Astrocyte (in vitro differentiated cells and primary cell): ENCODE measurements around the gene ULBP1. TPM values are rescaled to one million over a fixed set of nuclear protein-coding genes. Genes with fewer than 3 reads are reported as not detected.
"Not testable (repeated sequence)": the region's sequence is repeated elsewhere in the genome, so short reads cannot be mapped to it uniquely, and the experiment has no call there.

Source experiments
- DNase-seq: peaks from one replicate; pipeline ENCODE4 v3.0.0-alpha.2; 2010; ENCODE audit warnings: low read depth
- FAIRE-seq: peaks from 2 replicates; lab custom pipeline; 2011; peaks lifted over from hg19 to GRCh38; lab: Jason Lieb, UNC
- H2AFZ ChIP-seq: 2 replicates; pipeline ENCODE4 v1.6.0; 2012; ENCODE audit warnings: low read depth, low read length, inconsistent platforms
- H3K27ac ChIP-seq: 2 replicates; pipeline ENCODE4 v1.5.1; 2011; ENCODE audit warnings: low read depth, low read length, inconsistent platforms
- H3K27me3 ChIP-seq: 2 replicates; pipeline ENCODE4 v1.6.0; 2011; ENCODE audit warnings: low read length, inconsistent platforms; ENCODE audit not compliant: insufficient read depth
- H3K36me3 ChIP-seq: 2 replicates; pipeline ENCODE4 v1.5.1; 2011; ENCODE audit warnings: low read length, inconsistent platforms; ENCODE audit not compliant: insufficient read depth
- H3K4me1 ChIP-seq: 2 replicates; pipeline ENCODE4 v1.5.1; 2011; ENCODE audit warnings: low read length, inconsistent platforms; ENCODE audit not compliant: insufficient read depth
- H3K4me2 ChIP-seq: 2 replicates; pipeline ENCODE4 v1.6.0; 2012; ENCODE audit warnings: low read length, inconsistent platforms
- H3K4me3 ChIP-seq: 2 replicates; pipeline ENCODE4 v1.5.1; 2011; ENCODE audit warnings: low read depth, mild to moderate bottlenecking, low read length, inconsistent platforms; ENCODE audit not compliant: insufficient read depth
- H3K79me2 ChIP-seq: 2 replicates; pipeline ENCODE4 v1.6.0; 2012; ENCODE audit warnings: mild to moderate bottlenecking, low read length, inconsistent platforms; ENCODE audit not compliant: insufficient read depth
- H3K9ac ChIP-seq: 2 replicates; pipeline ENCODE4 v1.6.0; 2012; ENCODE audit warnings: mild to moderate bottlenecking, low read length, inconsistent platforms
- H3K9me3 ChIP-seq: 2 replicates; pipeline ENCODE4 v1.5.1; 2012; ENCODE audit warnings: low read depth, mild to moderate bottlenecking, low read length, inconsistent platforms; ENCODE audit not compliant: insufficient read depth
- H4K20me1 ChIP-seq: 2 replicates; pipeline ENCODE4 v1.6.0; 2012; ENCODE audit warnings: low read length, inconsistent platforms; ENCODE audit not compliant: insufficient read depth
- H3K27ac Mint-ChIP-seq: one replicate; pipeline ENCODE4 v1.8.0; 2021; ENCODE audit warnings: mild to moderate bottlenecking, mixed read lengths; ENCODE audit not compliant: unreplicated experiment
- H3K27me3 Mint-ChIP-seq: one replicate; pipeline ENCODE4 v1.8.0; 2021; ENCODE audit warnings: low read depth, mixed read lengths; ENCODE audit not compliant: unreplicated experiment
- H3K36me3 Mint-ChIP-seq: one replicate; pipeline ENCODE4 v1.8.0; 2021; ENCODE audit warnings: low read depth, mixed read lengths; ENCODE audit not compliant: unreplicated experiment
- H3K4me1 Mint-ChIP-seq: one replicate; pipeline ENCODE4 v1.8.0; 2021; ENCODE audit warnings: low read depth, mixed read lengths; ENCODE audit not compliant: unreplicated experiment
- H3K4me3 Mint-ChIP-seq: one replicate; pipeline ENCODE4 v1.8.0; 2021; ENCODE audit warnings: mild to moderate bottlenecking, moderate library complexity, mixed read lengths; ENCODE audit not compliant: unreplicated experiment
- H3K9me3 Mint-ChIP-seq: one replicate; pipeline ENCODE4 v1.8.0; 2021; ENCODE audit warnings: mild to moderate bottlenecking, mixed read lengths; ENCODE audit not compliant: unreplicated experiment
- EZH2 ChIP-seq: IDR thresholded peaks from 2 replicates; pipeline ENCODE4 v1.6.1; 2012; ENCODE audit warnings: mild to moderate bottlenecking, low read length, inconsistent platforms; ENCODE audit not compliant: insufficient read depth
- total RNA-seq: library from RNA; stranded (reverse); gene quantifications from 2 replicates; pipeline ENCODE4 v1.2.1, GENCODE V29; 2021
- TF ChIP-seq, protein P1 (sequence below): IDR thresholded peaks from 2 replicates; pipeline ENCODE4 v1.5.1; 2011; ENCODE audit warnings: low read depth, mild to moderate bottlenecking, inconsistent platforms, low read length, moderate library complexity; ENCODE audit not compliant: insufficient read depth

ULBP1 gene
- total RNA-seq, 1 donor from 2014 or later, result 7.4 TPM

GRCh38 chr6:149936743-149937142 is 27.0 kb upstream of the ULBP1 start:
- Histone ChIP-seq H3K4me1 (peaks cover 10% of the 10 kb centered on the region), H3K79me2 (no peaks in the 10 kb centered on the region), H3K27me3 (peaks cover 76% of the 10 kb centered on the region), H2AFZ (no peak overlapping the region), H4K20me1 (peaks cover 4% of the 10 kb centered on the region), H3K27ac (no peak overlapping the region), H3K36me3 (no peaks in the 10 kb centered on the region), H3K4me2 (no peak overlapping the region), H3K9me3 (no peaks in the 10 kb centered on the region), H3K4me3 (no peak overlapping the region), H3K9ac (no peak overlapping the region)
- H3K27ac Mint-ChIP-seq, result no peak overlapping the region
- peaks cover 4% of the 10 kb centered on the region for H3K9me3 Mint-ChIP-seq
- FAIRE-seq, result no peak
- TF ChIP-seq EZH2, result no peak
- TF ChIP-seq, protein P1, sequence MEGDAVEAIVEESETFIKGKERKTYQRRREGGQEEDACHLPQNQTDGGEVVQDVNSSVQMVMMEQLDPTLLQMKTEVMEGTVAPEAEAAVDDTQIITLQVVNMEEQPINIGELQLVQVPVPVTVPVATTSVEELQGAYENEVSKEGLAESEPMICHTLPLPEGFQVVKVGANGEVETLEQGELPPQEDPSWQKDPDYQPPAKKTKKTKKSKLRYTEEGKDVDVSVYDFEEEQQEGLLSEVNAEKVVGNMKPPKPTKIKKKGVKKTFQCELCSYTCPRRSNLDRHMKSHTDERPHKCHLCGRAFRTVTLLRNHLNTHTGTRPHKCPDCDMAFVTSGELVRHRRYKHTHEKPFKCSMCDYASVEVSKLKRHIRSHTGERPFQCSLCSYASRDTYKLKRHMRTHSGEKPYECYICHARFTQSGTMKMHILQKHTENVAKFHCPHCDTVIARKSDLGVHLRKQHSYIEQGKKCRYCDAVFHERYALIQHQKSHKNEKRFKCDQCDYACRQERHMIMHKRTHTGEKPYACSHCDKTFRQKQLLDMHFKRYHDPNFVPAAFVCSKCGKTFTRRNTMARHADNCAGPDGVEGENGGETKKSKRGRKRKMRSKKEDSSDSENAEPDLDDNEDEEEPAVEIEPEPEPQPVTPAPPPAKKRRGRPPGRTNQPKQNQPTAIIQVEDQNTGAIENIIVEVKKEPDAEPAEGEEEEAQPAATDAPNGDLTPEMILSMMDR, result no peak
- peaks cover 84% of the 10 kb centered on the region for H3K27me3 Mint-ChIP-seq
- H3K36me3 Mint-ChIP-seq, result no peaks in the 10 kb centered on the region
- H3K4me1 Mint-ChIP-seq, result peaks cover 6% of the 10 kb centered on the region
- no peak for DNase-seq
- no peak overlapping the region for H3K4me3 Mint-ChIP-seq

- not testable (repeated sequence) for H3K27ac Mint-ChIP-seq, H3K4me3 Mint-ChIP-seq, H3K36me3 ChIP-seq, H3K4me1 ChIP-seq, H3K27ac ChIP-seq, H3K4me1 Mint-ChIP-seq, H3K9me3 ChIP-seq, H3K36me3 Mint-ChIP-seq, H3K9me3 Mint-ChIP-seq, DNase-seq, H4K20me1 ChIP-seq, H3K79me2 ChIP-seq
- peak overlapping the region; percentile 53 for H3K4me3 ChIP-seq
- peak; percentile 56 for FAIRE-seq
- peaks cover 83% of the 10 kb centered on the region for H3K27me3 Mint-ChIP-seq
- H3K9ac ChIP-seq, result peak overlapping the region; percentile 51
- peaks cover 69% of the 10 kb centered on the region for H3K27me3 ChIP-seq
- H3K4me2 ChIP-seq, result peak overlapping the region; percentile 90
- peak overlapping the region; percentile 74 for H2AFZ ChIP-seq
Measured at GRCh38 chr6:149938013-149938570, 25.7 kb upstream of the ULBP1 start.

- Histone ChIP-seq H3K27me3 (peaks cover 64% of the 10 kb centered on the region), H3K79me2 (no peaks in the 10 kb centered on the region), H3K4me2 (peak overlapping the region; percentile 90), H3K9ac (peak overlapping the region; percentile 51), H2AFZ (peak overlapping the region; percentile 74), H3K4me1 (peaks cover 10% of the 10 kb centered on the region), H3K9me3 (no peaks in the 10 kb centered on the region), H3K27ac (no peak overlapping the region), H4K20me1 (peaks cover 4% of the 10 kb centered on the region), H3K36me3 (no peaks in the 10 kb centered on the region), H3K4me3 (peak overlapping the region; percentile 53)
- Mint-ChIP-seq H3K4me1 (peaks cover 6% of the 10 kb centered on the region), H3K27ac (peak overlapping the region; percentile 50), H3K4me3 (peak overlapping the region; percentile 77), H3K36me3 (no peaks in the 10 kb centered on the region), H3K27me3 (peaks cover 81% of the 10 kb centered on the region), H3K9me3 (peaks cover 9% of the 10 kb centered on the region)
- no peak for FAIRE-seq
- no peak for DNase-seq
- TF ChIP-seq EZH2, result peak; percentile 78
- TF ChIP-seq, protein P1, result no peak
Measured at GRCh38 chr6:149938571-149939355, 25.0 kb upstream of the ULBP1 start.
